IMR-90 (cell line): ENCODE results near the gene IQSEC1. TPM values are rescaled to one million over a fixed set of nuclear protein-coding genes. Genes with fewer than 3 reads are reported as not detected.

ENCODE experiments used
- ATAC-seq: fragments of 200-7000 bp; cut with Tn5 transposase; 2 replicates; pipeline ENCODE4 v1.9.1; 2020; ENCODE audit warnings: low read depth, mild to moderate bottlenecking, moderate library complexity
- BruUV-seq: library from RNA; stranded (reverse); fragments of 400-500 nt; replicated peaks from 2 replicates; lab custom pipeline; 2021; lab: Mats Ljungman, UMichigan
- CTCF ChIA-PET: fragments of 300-600 bp; formaldehyde crosslinking; extraction: SDS; loops from one replicate; lab custom pipeline; 2021; ENCODE audit warnings: antibody characterized with exemption; lab: Yijun Ruan, JAX
- POLR2A ChIA-PET: fragments of 300-600 bp; sonication (Branson Sonifier 250); formaldehyde crosslinking; loops from one replicate; lab custom pipeline; 2022; ENCODE audit warnings: antibody characterized with exemption; ENCODE audit not compliant: unreplicated experiment; lab: Charles Lee
- DNase-seq: peaks from one replicate; pipeline ENCODE4 v3.0.0; 2013
- H2AFZ ChIP-seq: replicated peaks from 2 replicates; pipeline ENCODE3; 2013; ENCODE audit warnings: low read length, mild to moderate bottlenecking; ENCODE audit not compliant: poor library complexity
- H2AK5ac ChIP-seq: 2 replicates; pipeline ENCODE4 v1.6.1; 2013; ENCODE audit warnings: low read depth, low read length, inconsistent platforms
- H2AK9ac ChIP-seq: replicated peaks from 2 replicates; pipeline ENCODE3; 2013; ENCODE audit warnings: mild to moderate bottlenecking, low read depth, low read length, moderate library complexity; ENCODE audit not compliant: poor library complexity
- H2BK120ac ChIP-seq: 2 replicates; pipeline ENCODE4 v1.6.1; 2013; ENCODE audit warnings: low read depth, low read length, inconsistent platforms
- H2BK15ac ChIP-seq: 3 replicates; pipeline ENCODE4 v1.6.1; 2013; ENCODE audit warnings: low read depth, low read length, inconsistent platforms
- H2BK20ac ChIP-seq: 2 replicates; pipeline ENCODE4 v1.6.1; 2013; ENCODE audit warnings: low read depth, mild to moderate bottlenecking, inconsistent platforms, low read length, moderate library complexity
- H2BK5ac ChIP-seq: 2 replicates; pipeline ENCODE4 v1.6.1; 2013; ENCODE audit warnings: mild to moderate bottlenecking, low read depth, low read length, inconsistent platforms; ENCODE audit not compliant: poor library complexity, severe bottlenecking
- H3K14ac ChIP-seq: replicated peaks from 2 replicates; pipeline ENCODE4 v1.6.1; 2013; ENCODE audit warnings: low read depth, low read length, inconsistent platforms
- H3K18ac ChIP-seq: 2 replicates; pipeline ENCODE4 v1.6.1; 2013; ENCODE audit warnings: low read depth, low read length, control low read depth
- H3K23ac ChIP-seq: 2 replicates; pipeline ENCODE4 v1.6.1; 2013; ENCODE audit warnings: low read depth, low read length, inconsistent platforms
- H3K27ac ChIP-seq: 2 replicates; pipeline ENCODE4 v1.5.1; 2013; ENCODE audit warnings: mild to moderate bottlenecking, control low read depth, low read length; ENCODE audit not compliant: insufficient read depth
- H3K27me3 ChIP-seq: 2 replicates; pipeline ENCODE4 v1.6.1; 2013; ENCODE audit warnings: low read length; ENCODE audit not compliant: control insufficient read depth, insufficient read depth
- H3K36me3 ChIP-seq: 2 replicates; pipeline ENCODE4 v1.6.1; 2013; ENCODE audit warnings: low read length, mixed read lengths; ENCODE audit not compliant: control insufficient read depth, insufficient read depth
- H3K4ac ChIP-seq: 2 replicates; pipeline ENCODE4 v1.6.1; 2013; ENCODE audit warnings: low read depth, low read length, inconsistent platforms
- H3K4me1 ChIP-seq: 2 replicates; pipeline ENCODE4 v1.6.1; 2013; ENCODE audit warnings: low read length, mixed read lengths; ENCODE audit not compliant: control insufficient read depth, insufficient read depth
- H3K4me2 ChIP-seq: 2 replicates; pipeline ENCODE4 v1.6.1; 2013; ENCODE audit warnings: low read depth, mild to moderate bottlenecking, control low read depth, low read length, moderate library complexity
- H3K4me3 ChIP-seq: 2 replicates; pipeline ENCODE4 v1.5.1; 2013; ENCODE audit warnings: low read depth, mild to moderate bottlenecking, control low read depth, low read length, moderate library complexity; ENCODE audit not compliant: insufficient read depth
- H3K56ac ChIP-seq: 2 replicates; pipeline ENCODE4 v1.6.1; 2013; ENCODE audit warnings: low read length, inconsistent platforms; ENCODE audit not compliant: insufficient read depth; ENCODE audit errors: extremely low read depth
- H3K79me1 ChIP-seq, 2 experiments: 2 replicates each; pipeline ENCODE4 v1.6.1; 2013; ENCODE audit warnings: low read length in 2 of 2, inconsistent platforms in 1 of 2, low read depth in 1 of 2
- H3K9ac ChIP-seq: 2 replicates; pipeline ENCODE4 v1.6.1; 2013; ENCODE audit warnings: low read depth, low read length, control low read depth
- H3K9me1 ChIP-seq: 2 replicates; pipeline ENCODE4 v1.6.1; 2013; ENCODE audit warnings: low read length, inconsistent platforms; ENCODE audit not compliant: insufficient read depth
- H3K9me3 ChIP-seq: 2 replicates; pipeline ENCODE4 v1.6.1; 2013; ENCODE audit warnings: low read length; ENCODE audit not compliant: control insufficient read depth, insufficient read depth
- H4K20me1 ChIP-seq: 2 replicates; pipeline ENCODE4 v1.6.1; 2013; ENCODE audit warnings: low read length, inconsistent platforms; ENCODE audit not compliant: insufficient read depth
- H4K5ac ChIP-seq: 2 replicates; pipeline ENCODE4 v1.6.1; 2013; ENCODE audit warnings: mild to moderate bottlenecking, low read depth, low read length, control low read depth
- H4K8ac ChIP-seq, 2 experiments: 2 replicates each; pipeline ENCODE4 v1.6.1; 2013; ENCODE audit warnings: low read depth in 2 of 2, low read length in 2 of 2, control low read depth in 1 of 2, inconsistent platforms in 1 of 2
- H4K91ac ChIP-seq: 2 replicates; pipeline ENCODE4 v1.6.1; 2013; ENCODE audit warnings: low read depth, low read length, inconsistent platforms; ENCODE audit not compliant: insufficient read depth
- BHLHE40 ChIP-seq: fragments of 150-350 bp; IDR thresholded peaks from 2 replicates; pipeline ENCODE4 v1.6.1; 2016; ENCODE audit warnings: mild to moderate bottlenecking, low read depth, low read length
- CEBPB ChIP-seq: IDR thresholded peaks from 2 replicates; pipeline ENCODE4 v1.6.1; 2012; ENCODE audit warnings: low read depth, low read length, improper control_type of control experiment
- CTCF ChIP-seq: conservative IDR thresholded peaks from 2 replicates; pipeline ENCODE4 v1.5.1; 2012; ENCODE audit warnings: mild to moderate bottlenecking, low read depth, low read length, improper control_type of control experiment
- FOS ChIP-seq: fragments of 150-350 bp; IDR thresholded peaks from 2 replicates; pipeline ENCODE4 v1.6.1; 2016; ENCODE audit warnings: low read depth, low read length
- MAFK ChIP-seq: IDR thresholded peaks from 2 replicates; pipeline ENCODE4 v1.6.1; 2012; ENCODE audit warnings: low read depth, low read length, improper control_type of control experiment
- MAZ ChIP-seq: IDR thresholded peaks from 2 replicates; pipeline ENCODE4 v1.6.1; 2012; ENCODE audit warnings: low read depth, mild to moderate bottlenecking, low read length, improper control_type of control experiment, moderate library complexity, borderline replicate concordance
- MXI1 ChIP-seq: IDR thresholded peaks from 2 replicates; pipeline ENCODE4 v1.6.1; 2012; ENCODE audit warnings: low read depth, mild to moderate bottlenecking, low read length, moderate library complexity, borderline replicate concordance
- NFE2L2 ChIP-seq: fragments of 150-350 bp; IDR thresholded peaks from 2 replicates; pipeline ENCODE4 v1.6.1; 2016; ENCODE audit warnings: low read depth, mild to moderate bottlenecking, low read length
- POLR2A ChIP-seq: IDR thresholded peaks from 2 replicates; pipeline ENCODE4 v1.6.1; 2012; ENCODE audit warnings: mild to moderate bottlenecking, low read depth, low read length
- RAD21 ChIP-seq: IDR thresholded peaks from 2 replicates; pipeline ENCODE4 v1.6.1; 2012; ENCODE audit warnings: low read length, improper control_type of control experiment
- RCOR1 ChIP-seq: IDR thresholded peaks from 2 replicates; pipeline ENCODE4 v1.6.1; 2012; ENCODE audit warnings: mild to moderate bottlenecking, low read length, improper control_type of control experiment; ENCODE audit not compliant: insufficient replicate concordance
- RFX5 ChIP-seq: IDR thresholded peaks from 2 replicates; pipeline ENCODE4 v1.8.0; 2012; ENCODE audit warnings: low read depth, mild to moderate bottlenecking, low read length, moderate library complexity
- SMC3 ChIP-seq: fragments of 150-350 bp; IDR thresholded peaks from 2 replicates; pipeline ENCODE4 v1.6.1; 2016; ENCODE audit warnings: low read depth, mild to moderate bottlenecking, antibody characterized with exemption, low read length, moderate library complexity
- USF2 ChIP-seq: fragments of 150-350 bp; IDR thresholded peaks from 2 replicates; pipeline ENCODE4 v1.6.1; 2017; ENCODE audit warnings: mild to moderate bottlenecking, antibody characterized with exemption, low read length, low read depth
- WGBS, 2 experiments: methylation state at CpG; one replicate each; pipeline versions ENCODE4 v1.1.5 to v1.1.7; 2013; ENCODE audit warnings: missing lambda C conversion rate in 2 of 2; ENCODE audit not compliant: insufficient read length in 1 of 2; ENCODE audit errors: extremely low coverage in 2 of 2; 5-methylcytosine and 5-hydroxymethylcytosine counted together
- dilution Hi-C: fragments of 300-500 bp; cut with HindIII; formaldehyde crosslinking; loops from one replicate; pipeline ENCODE4 v1.14.3; 2018; ENCODE audit warnings: low sequenced_read_pairs; ENCODE audit not compliant: unreplicated experiment
- in situ Hi-C: fragments of 300-500 bp; cut with MboI; formaldehyde crosslinking; loops from 3 replicates; pipeline ENCODE4 v1.14.3; 2019; ENCODE audit warnings: low sequenced_read_pairs, inconsistent platforms, mixed read lengths
- intact Hi-C: fragments of 100-400 bp; cut with micrococcal nuclease; formaldehyde crosslinking; loops from 2 replicates; pipeline ENCODE4 v1.10.0; 2022
- polyA plus RNA-seq, 3 experiments: library from polyadenylated mRNA; depleted of rRNA; stranded (reverse); fragments of >200 nt; gene quantifications; 2 replicates each; pipeline ENCODE4 v1.2.3, GENCODE V29; 2012; ENCODE audit warnings: low replicate concordance in 1 of 3
- total RNA-seq: library from RNA; depleted of rRNA; stranded (reverse); fragments of >200 nt; gene quantifications from 2 replicates; pipeline ENCODE4 v1.2.3, GENCODE V29; 2012

IQSEC1 gene
- total and polyA plus RNA-seq, 2 of the 4 experiments (the other 2 are of a cell fraction), result 5.9 to 11.9 TPM

GRCh38 chr3:12893852-12894251 lies 179.4 kb downstream of the IQSEC1 start:
- Histone ChIP-seq H4K91ac (no peak overlapping the region), H3K36me3 (peaks cover 7% of the 10 kb centered on the region), H2AK5ac (no peak overlapping the region), H3K27ac (no peak overlapping the region), H3K9me3 (no peaks in the 10 kb centered on the region), H2BK15ac (no peak overlapping the region), H3K14ac (no peak overlapping the region), H3K18ac (no peak overlapping the region), H3K4me2 (no peak overlapping the region), H3K27me3 (peaks cover 5% of the 10 kb centered on the region), H2BK120ac (no peak overlapping the region), H4K8ac (no peak overlapping the region), H3K9me1 (no peaks in the 10 kb centered on the region), H3K9ac (no peak overlapping the region), H3K56ac (no peak overlapping the region), H3K4me3 (no peak overlapping the region), H2BK5ac (no peak overlapping the region), H2BK20ac (no peak overlapping the region), H4K5ac (no peak overlapping the region), H3K4me1 (no peaks in the 10 kb centered on the region), H3K4ac (no peak overlapping the region), H2AK9ac (no peak overlapping the region), H4K20me1 (no peaks in the 10 kb centered on the region), H3K79me1 (no peaks in the 10 kb centered on the region), H3K23ac (no peak overlapping the region), H2AFZ (no peak overlapping the region)
- WGBS, 2 experiments, result 50% methylated on average over 3 of the region's 9 CpGs; no CpG with 5 or more reads in 1 of the 2 experiments
- DNase-seq (no peak), ATAC-seq (no peak)
- ChIA-PET CTCF (no interaction called here), POLR2A (no interaction called here)
- in situ Hi-C loops (loop anchor here (25.0 kb wide), 1 partner anchor 757 kb away; no protein-coding TSS in a partner anchor), intact Hi-C loops (loop anchor here (2.0 to 10.0 kb wide), 4 partner anchors 53 to 717 kb away; partner anchors contain the start of gene RPL32), dilution Hi-C loops (no loop called here)
- BruUV-seq, result no TSS peak
- TF ChIP-seq BHLHE40 (no peak), MAFK (no peak), FOS (no peak), RFX5 (no peak), POLR2A (no peak), CEBPB (no peak), CTCF (no peak), RAD21 (no peak), RCOR1 (no peak), MAZ (no peak), NFE2L2 (no peak), SMC3 (no peak), USF2 (no peak), MXI1 (no peak)
